HG02798 (cell line): ENCODE measurements around the gene SNX18.
A peak's percentile ranks its signal among the peaks of the same experiment; 100 is the strongest.
"Not testable (repeated sequence)": the region's sequence is repeated elsewhere in the genome, so short reads cannot be mapped to it uniquely, and the experiment has no call there.

Experiments
- ATAC-seq: cut with Tn5 transposase; IDR thresholded peaks from one replicate; pipeline ENCODE4 v1.9.1; 2021; ENCODE audit warnings: mild to moderate bottlenecking; ENCODE audit not compliant: unreplicated experiment, poor library complexity

The SNX18 gene, protein sequence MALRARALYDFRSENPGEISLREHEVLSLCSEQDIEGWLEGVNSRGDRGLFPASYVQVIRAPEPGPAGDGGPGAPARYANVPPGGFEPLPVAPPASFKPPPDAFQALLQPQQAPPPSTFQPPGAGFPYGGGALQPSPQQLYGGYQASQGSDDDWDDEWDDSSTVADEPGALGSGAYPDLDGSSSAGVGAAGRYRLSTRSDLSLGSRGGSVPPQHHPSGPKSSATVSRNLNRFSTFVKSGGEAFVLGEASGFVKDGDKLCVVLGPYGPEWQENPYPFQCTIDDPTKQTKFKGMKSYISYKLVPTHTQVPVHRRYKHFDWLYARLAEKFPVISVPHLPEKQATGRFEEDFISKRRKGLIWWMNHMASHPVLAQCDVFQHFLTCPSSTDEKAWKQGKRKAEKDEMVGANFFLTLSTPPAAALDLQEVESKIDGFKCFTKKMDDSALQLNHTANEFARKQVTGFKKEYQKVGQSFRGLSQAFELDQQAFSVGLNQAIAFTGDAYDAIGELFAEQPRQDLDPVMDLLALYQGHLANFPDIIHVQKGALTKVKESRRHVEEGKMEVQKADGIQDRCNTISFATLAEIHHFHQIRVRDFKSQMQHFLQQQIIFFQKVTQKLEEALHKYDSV

GRCh38 chr5:54517512-54518145 is at the start of gene SNX18:
TSS of gene SNX18 (plus strand) at chr5:54517759. CDS start at chr5:54517953, 194 bp downstream.
- ATAC-seq = peak; percentile 97

DNA sequence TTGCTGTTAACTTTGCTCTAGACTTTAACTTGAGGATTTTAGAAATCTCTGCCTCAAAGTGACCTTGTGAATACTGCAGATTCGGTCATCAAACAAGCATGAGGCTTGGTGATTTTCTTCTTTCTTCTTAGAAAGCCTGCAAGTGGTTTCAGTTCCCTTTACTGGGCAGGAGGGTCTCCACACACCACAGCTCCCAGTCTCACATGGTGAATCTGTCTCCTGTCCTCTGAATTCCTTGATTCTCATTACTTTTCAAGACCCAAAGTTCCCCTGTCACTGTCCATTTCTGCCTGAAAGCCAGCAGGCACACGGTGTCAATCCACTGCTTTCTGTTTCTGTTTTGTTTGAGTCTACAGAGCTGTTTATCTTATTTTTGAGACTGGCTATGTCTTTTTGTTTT is 47.9 kb upstream of the SNX18 start:
- peak; percentile 85 for ATAC-seq

GRCh38 chr5:54470128-54470527 is 47.4 kb upstream of the SNX18 start:
- ATAC-seq = peak; percentile 9

DNA sequence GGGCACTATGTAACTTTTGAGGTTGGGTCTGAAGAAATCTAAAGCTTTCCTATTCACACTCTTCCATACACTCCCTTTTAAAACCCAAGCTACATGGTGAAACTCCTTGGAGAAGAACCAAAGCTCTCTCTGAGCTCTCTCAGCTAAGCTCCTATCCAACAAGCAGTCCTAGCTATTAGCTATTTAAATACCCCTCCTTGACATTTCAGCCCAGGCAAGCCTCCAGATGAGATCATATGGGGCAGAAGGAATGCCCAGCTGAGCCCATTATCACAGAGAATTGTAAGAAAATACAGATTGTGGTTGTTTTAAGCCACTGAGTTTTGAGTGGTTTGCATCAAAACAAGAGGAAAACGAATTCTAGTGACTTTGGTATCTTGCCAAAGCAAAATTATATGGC is 46.9 kb upstream of the SNX18 start:
- no peak for ATAC-seq

GRCh38 chr5:54471398-54471797 is 46.2 kb upstream of the SNX18 start:
- ATAC-seq = no peak

DNA sequence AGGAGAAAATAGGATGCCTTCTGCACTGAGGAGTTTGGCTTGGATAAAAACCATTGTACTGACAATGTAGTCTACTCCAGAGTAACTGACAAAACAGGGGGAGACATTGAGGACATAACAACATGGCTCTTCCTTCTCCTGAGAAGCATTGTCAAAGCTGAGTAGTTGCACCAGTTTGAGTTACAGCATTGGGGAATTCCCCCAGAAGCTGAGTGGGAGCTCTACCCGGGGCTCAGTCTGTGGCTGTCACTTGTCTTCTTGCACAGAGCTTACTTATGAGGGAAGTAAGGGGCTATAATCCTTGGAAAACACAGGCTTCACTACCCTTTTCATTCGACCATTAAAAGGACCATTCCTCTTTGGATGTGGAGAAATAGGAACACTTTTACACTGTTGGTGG is 40.9 kb upstream of the SNX18 start:
- ATAC-seq = no peak

DNA sequence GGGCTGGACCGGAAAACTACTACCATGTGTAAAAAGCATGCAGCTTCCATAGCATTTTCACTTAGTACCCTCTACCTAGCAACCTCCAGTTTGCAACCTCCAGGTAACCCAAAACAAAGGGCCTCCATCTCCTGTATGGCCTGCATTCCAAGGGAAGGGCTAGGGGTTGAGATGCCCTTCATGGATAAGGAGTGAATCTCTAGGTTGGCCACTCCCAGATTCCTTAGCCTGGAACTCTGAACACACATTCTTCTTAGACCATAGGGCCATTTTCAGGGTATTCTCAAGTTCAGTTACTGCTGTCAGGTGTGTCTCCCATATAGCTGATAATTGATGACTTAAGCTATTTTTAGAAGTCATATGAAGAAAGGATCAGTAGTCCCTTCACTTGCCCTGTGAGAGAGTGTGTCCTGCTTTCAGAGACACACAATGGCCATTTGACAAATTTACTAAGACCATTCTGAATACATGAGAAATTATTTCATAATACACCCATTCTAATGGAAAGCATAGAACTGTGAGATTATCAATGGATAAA is 39.5 kb upstream of the SNX18 start:
- ATAC-seq = no peak

- ATAC-seq = no peak
These were observed 37.3 kb upstream of the SNX18 start for GRCh38 chr5:54480296-54480695.

GRCh38 chr5:54484219-54484894 is 33.2 kb upstream of the SNX18 start:
- no peak for ATAC-seq

DNA sequence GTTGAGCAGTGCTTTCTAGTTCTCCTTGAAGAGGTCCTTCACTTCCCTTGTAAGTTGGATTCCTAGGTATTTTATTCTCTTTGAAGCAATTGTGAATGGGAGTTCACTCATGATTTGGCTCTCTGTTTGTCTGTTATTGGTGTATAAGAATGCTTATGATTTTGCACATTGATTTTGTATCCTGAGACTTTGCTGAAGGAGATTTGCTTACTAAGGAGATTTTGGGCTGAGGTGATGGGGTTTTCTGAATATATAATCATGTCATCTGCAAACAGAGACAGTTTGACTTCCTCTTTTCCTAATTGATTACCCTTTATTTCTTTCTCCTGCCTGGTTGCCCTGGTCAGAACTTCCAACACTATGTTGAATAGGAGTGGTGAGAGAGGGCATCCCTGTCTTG is 31.9 kb upstream of the SNX18 start:
- ATAC-seq = not testable (repeated sequence)

DNA sequence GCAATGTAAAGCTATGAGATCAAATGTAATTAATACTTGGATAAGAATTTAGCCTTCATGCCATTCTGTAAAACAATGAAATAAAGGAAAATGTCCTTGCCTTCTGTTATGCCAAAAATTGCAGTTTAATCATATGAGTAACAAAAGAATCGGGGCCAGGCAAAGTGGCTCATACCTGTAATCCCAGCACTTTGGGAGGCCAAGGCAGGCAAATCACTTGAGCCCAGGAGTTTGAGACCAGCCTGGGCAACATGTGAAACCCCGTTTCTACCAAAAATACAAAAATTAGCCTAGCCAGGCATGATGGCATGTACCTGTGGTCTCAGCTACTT is 27.9 kb upstream of the SNX18 start:
- ATAC-seq = not testable (repeated sequence)

GRCh38 chr5:54491326-54491725 is 26.2 kb upstream of the SNX18 start:
- ATAC-seq = no peak

GRCh38 chr5:54492178-54492577 is 25.4 kb upstream of the SNX18 start:
- ATAC-seq = no peak

DNA sequence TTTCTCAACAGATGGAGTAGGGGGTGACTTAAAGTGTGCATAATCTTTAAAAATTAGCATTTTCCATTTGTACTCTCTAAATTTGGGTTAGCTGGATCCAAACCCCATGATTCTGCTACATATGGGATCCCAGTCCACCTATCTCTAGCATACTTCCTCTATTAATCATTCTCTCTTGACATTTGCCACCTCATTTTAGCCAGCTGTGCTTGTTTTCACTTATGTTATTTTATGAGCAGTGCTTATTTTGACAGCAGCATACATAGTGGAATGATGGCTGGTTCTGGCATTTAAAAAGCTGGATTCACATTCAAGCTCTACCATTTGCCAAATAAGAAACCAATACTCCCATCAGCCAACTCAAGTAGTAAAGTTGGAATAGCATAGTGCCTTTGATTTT is 22.5 kb upstream of the SNX18 start:
- no peak for ATAC-seq

GRCh38 chr5:54514291-54514690 is 3.3 kb upstream of the SNX18 start:
- ATAC-seq = no peak

- no peak for ATAC-seq
These were observed 2.6 kb upstream of the SNX18 start for GRCh38 chr5:54514841-54515432.

- no peak for ATAC-seq
These were observed 1.9 kb upstream of the SNX18 start for GRCh38 chr5:54515634-54516033.

DNA sequence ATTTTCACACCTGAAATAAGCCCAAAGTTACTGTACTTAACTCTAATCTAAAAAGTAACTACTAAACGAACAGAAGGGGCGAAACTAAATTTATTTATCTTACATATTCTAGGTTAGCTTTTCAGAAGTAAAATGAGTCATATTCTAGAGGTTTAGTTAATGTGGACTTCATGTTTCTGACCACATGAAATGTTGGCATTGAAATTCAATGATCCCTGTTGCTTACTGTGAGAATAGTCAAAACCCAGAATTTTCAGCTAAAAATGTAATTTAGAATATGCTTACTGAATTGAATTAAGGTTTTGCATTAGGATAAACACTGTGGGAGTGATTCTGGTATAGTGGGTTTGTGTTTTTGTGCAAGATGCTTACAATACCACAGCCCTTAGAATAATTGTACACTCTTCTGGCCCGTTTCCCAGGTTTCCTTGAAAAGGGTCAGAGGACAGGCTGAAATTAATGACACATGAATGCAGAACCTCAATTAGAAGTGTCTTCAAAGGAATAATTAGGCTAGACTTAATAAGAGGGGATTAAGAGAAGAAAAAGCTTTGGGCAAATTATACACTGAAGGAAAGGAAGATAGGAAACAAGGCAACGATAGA is 1.4 kb upstream of the SNX18 start:
- no peak for ATAC-seq

GRCh38 chr5:54517174-54517511 is 416 bp upstream of the SNX18 start:
- ATAC-seq = no peak

GRCh38 chr5:54518146-54518817 is 723 bp downstream of the SNX18 start:
- peak; percentile 26 for ATAC-seq
